K562 (cell line): Measurements from ENCODE around the gene GANAB. TPM values are rescaled to one million over a fixed set of nuclear protein-coding genes. Genes with fewer than 3 reads are reported as not detected.
A peak's percentile ranks its signal among the peaks of the same experiment; 100 is the strongest.

ENCODE experiments used
- GABPB2 ChIP-seq: fragments of 250-450 bp; sonication (Bioruptor Pico); conservative IDR thresholded peaks from 2 replicates; pipeline ENCODE4 v1.5.1; 2021; ENCODE audit warnings: mild to moderate bottlenecking
- GATAD2A ChIP-seq: fragments of 450-650 bp; IDR thresholded peaks from 2 replicates; pipeline ENCODE4 v1.6.1; 2017
- KAT2B ChIP-seq: IDR thresholded peaks from one replicate; pipeline ENCODE4 v1.6.1; 2012; ENCODE audit warnings: low read depth, mild to moderate bottlenecking, control low read depth, inconsistent platforms, low read length, moderate library complexity
- KAT7 ChIP-seq: sonication (generic); formaldehyde crosslinking; IDR thresholded peaks from 2 replicates; pipeline ENCODE4 v1.8.0; 2022; ENCODE audit warnings: missing genetic modification reagents, mild to moderate bottlenecking, borderline replicate concordance
- KAT8 ChIP-seq: fragments of 450-650 bp; IDR thresholded peaks from 2 replicates; pipeline ENCODE4 v1.6.1; 2016; ENCODE audit warnings: low read depth, mild to moderate bottlenecking
- LCOR ChIP-seq: sonication (generic); formaldehyde crosslinking; IDR thresholded peaks from 2 replicates; pipeline ENCODE4 v1.8.0; 2022; ENCODE audit warnings: mild to moderate bottlenecking, missing genetic modification reagents
- MCM5 ChIP-seq: fragments of 450-650 bp; IDR thresholded peaks from 2 replicates; pipeline ENCODE4 v1.6.1; 2016; ENCODE audit warnings: low read depth
- MEIS2 ChIP-seq: fragments of 450-650 bp; IDR thresholded peaks from 2 replicates; pipeline ENCODE4 v1.6.1; 2014; ENCODE audit warnings: mild to moderate bottlenecking; ENCODE audit not compliant: partially characterized antibody
- NR2C2 ChIP-seq, 2 experiments: fragments of 200-800 bp in 1 of 2; sonication (Bioruptor generic) in 1 of 2; sonication (generic) in 1 of 2; formaldehyde crosslinking in 1 of 2; IDR thresholded peaks; 2 replicates each; pipeline versions ENCODE4 v1.6.1 to v1.8.0; 2016 to 2022; ENCODE audit warnings: mild to moderate bottlenecking in 1 of 2, missing compliant biosample characterization in 1 of 2, missing genetic modification characterization in 1 of 2, missing genetic modification reagents in 1 of 2
- PTTG1 ChIP-seq: fragments of 450-650 bp; IDR thresholded peaks from 2 replicates; pipeline ENCODE4 v1.6.1; 2016; ENCODE audit warnings: low read depth, mild to moderate bottlenecking, missing genetic modification characterization, missing compliant biosample characterization
- RAD21 ChIP-seq, 2 experiments: fragments of 250-450 bp in 1 of 2; fragments of 450-650 bp in 1 of 2; sonication (Bioruptor Pico) in 1 of 2; formaldehyde crosslinking in 1 of 2; IDR thresholded peaks in 1 of 2; conservative IDR thresholded peaks in 1 of 2; 2 replicates each; pipeline versions ENCODE4 v1.4.0 to v1.8.0; 2020 to 2022; ENCODE audit warnings: mild to moderate bottlenecking in 2 of 2, moderate library complexity in 1 of 2
- SIN3B ChIP-seq: fragments of 450-650 bp; IDR thresholded peaks from 2 replicates; pipeline ENCODE4 v1.6.1; 2017; ENCODE audit warnings: low read depth, mild to moderate bottlenecking, moderate library complexity
- SIRT6 ChIP-seq: IDR thresholded peaks from one replicate; pipeline ENCODE4 v1.6.1; 2012; ENCODE audit warnings: low read depth, mild to moderate bottlenecking, control low read depth, inconsistent platforms, low read length, moderate library complexity
- ZNF583 ChIP-seq: fragments of 250-450 bp; sonication (Bioruptor Pico); IDR thresholded peaks from 2 replicates; pipeline ENCODE4 v1.4.0; 2020
- polyA plus RNA-seq, 8 experiments: library from polyadenylated mRNA; depleted of rRNA in 4 of 8; stranded (reverse) in 5 of 8; unstranded in 3 of 8; fragments of >200 nt; fragmentation: Nextera tagmentation in 2 of 8; fragmentation: Illumina TruSeq in 1 of 8; extraction: Ambion mirVana in 2 of 8; extraction: Trizol in 1 of 8; gene quantifications; 2 replicates each; pipeline versions ENCODE4 v1.2.1 to v1.2.3, GENCODE V29; 2011 to 2014; ENCODE audit warnings: inconsistent platforms in 1 of 8, missing spikeins in 1 of 8
- total RNA-seq, 7 experiments: library from RNA; depleted of rRNA in 6 of 7; stranded (reverse); fragments of >200 nt in 6 of 7; fragmentation: Illumina TruSeq in 2 of 7; extraction: Trizol in 2 of 7; gene quantifications; 2 replicates each; pipeline versions ENCODE4 v1.2.1 to v1.2.3, GENCODE V29; 2011 to 2021; ENCODE audit warnings: low replicate concordance in 1 of 7
- TF ChIP-seq, protein P1 (sequence below): fragments of 250-450 bp; sonication (Bioruptor Pico); IDR thresholded peaks from 2 replicates; pipeline ENCODE4 v1.4.0; 2020; ENCODE audit warnings: mild to moderate bottlenecking
- TF ChIP-seq, protein P2 (sequence below): fragments of 250-450 bp; sonication (Bioruptor Pico); IDR thresholded peaks from 2 replicates; pipeline ENCODE4 v1.8.0; 2021; ENCODE audit warnings: borderline replicate concordance, mild to moderate bottlenecking, moderate library complexity; ENCODE audit not compliant: poor library complexity, severe bottlenecking
- TF ChIP-seq, protein P3 (sequence below): IDR thresholded peaks from 3 replicates; pipeline ENCODE4 v1.6.1; 2011; ENCODE audit warnings: borderline replicate concordance, mild to moderate bottlenecking, moderate library complexity; ENCODE audit not compliant: insufficient read length; ENCODE audit errors: extremely low read depth
- TF ChIP-seq, protein P4 (sequence below): fragments of 150-350 bp; conservative IDR thresholded peaks from 2 replicates; pipeline ENCODE4 v1.6.1; 2014; ENCODE audit warnings: low read length

GANAB gene
- total and polyA plus RNA-seq, 9 of the 15 experiments (the other 6 are each of a cell fraction or from before 2014, with no cell fraction given): 6.5 to 284 (median 161) TPM

DNA sequence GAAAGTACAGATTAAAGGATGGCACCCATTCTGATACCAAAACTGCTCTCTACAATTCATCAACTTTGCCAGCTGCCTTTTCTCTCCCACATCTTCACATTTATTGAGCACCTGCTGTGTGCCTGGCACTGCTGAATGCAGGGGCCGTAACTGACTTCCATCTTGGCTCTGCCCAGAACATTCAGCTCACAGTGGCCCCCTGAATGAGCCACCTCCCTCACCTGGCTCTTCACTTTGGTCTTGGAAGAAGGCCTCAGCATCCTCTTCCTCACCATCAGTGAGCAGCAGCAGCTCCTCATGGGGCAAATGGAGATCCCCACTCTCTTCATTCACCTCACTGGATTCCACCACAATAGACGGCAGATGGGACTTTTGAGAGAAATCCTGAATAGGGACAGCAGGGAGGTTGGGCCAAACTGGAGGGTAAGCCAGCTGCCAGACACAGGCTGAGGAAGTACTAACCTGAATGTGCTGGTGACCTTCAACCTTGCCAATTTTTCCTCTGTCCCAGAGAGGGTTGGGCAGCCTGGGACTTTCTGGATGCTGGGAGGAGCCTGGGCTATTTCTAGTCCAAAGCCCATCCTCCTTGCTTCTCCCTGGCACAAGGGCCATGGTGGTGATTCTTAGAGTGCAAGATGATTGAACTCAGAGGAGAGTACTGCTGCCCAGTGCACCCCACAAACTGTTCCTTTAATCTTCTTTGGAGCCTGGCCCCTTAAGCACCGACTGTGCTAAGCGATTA is 23.2 kb upstream of the GANAB start (continued):
- TF ChIP-seq, protein P1, sequence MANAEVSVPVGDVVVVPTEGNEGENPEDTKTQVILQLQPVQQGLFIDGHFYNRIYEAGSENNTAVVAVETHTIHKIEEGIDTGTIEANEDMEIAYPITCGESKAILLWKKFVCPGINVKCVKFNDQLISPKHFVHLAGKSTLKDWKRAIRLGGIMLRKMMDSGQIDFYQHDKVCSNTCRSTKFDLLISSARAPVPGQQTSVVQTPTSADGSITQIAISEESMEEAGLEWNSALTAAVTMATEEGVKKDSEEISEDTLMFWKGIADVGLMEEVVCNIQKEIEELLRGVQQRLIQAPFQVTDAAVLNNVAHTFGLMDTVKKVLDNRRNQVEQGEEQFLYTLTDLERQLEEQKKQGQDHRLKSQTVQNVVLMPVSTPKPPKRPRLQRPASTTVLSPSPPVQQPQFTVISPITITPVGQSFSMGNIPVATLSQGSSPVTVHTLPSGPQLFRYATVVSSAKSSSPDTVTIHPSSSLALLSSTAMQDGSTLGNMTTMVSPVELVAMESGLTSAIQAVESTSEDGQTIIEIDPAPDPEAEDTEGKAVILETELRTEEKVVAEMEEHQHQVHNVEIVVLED (CRISPR knock-in tag): no peak
- TF ChIP-seq KAT7 (CRISPR knock-in tag) (no peak), ZNF583 (no peak), NR2C2 (CRISPR knock-in tag; IDR thresholded peaks at IDR 0.05) (no peak), NR2C2 (tag; IDR thresholded peaks at IDR 0.05) (peak; percentile 61; the same call in 1 of the 2 replicates), MCM5 (no peak), KAT2B (no peak), PTTG1 (no peak), GATAD2A (no peak), RAD21 (CRISPR knock-in tag; conservative IDR thresholded peaks at IDR 0.05 in 1 of 2, IDR thresholded peaks at IDR 0.05 in 1 of 2) (no peak), SIN3B (no peak), KAT8 (no peak), MEIS2 (no peak), GABPB2 (CRISPR knock-in tag) (no peak), SIRT6 (no peak), LCOR (CRISPR knock-in tag) (no peak)
- TF ChIP-seq, protein P2, sequence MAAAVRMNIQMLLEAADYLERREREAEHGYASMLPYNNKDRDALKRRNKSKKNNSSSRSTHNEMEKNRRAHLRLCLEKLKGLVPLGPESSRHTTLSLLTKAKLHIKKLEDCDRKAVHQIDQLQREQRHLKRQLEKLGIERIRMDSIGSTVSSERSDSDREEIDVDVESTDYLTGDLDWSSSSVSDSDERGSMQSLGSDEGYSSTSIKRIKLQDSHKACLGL (CRISPR knock-in tag): no peak
- TF ChIP-seq, protein P3, sequence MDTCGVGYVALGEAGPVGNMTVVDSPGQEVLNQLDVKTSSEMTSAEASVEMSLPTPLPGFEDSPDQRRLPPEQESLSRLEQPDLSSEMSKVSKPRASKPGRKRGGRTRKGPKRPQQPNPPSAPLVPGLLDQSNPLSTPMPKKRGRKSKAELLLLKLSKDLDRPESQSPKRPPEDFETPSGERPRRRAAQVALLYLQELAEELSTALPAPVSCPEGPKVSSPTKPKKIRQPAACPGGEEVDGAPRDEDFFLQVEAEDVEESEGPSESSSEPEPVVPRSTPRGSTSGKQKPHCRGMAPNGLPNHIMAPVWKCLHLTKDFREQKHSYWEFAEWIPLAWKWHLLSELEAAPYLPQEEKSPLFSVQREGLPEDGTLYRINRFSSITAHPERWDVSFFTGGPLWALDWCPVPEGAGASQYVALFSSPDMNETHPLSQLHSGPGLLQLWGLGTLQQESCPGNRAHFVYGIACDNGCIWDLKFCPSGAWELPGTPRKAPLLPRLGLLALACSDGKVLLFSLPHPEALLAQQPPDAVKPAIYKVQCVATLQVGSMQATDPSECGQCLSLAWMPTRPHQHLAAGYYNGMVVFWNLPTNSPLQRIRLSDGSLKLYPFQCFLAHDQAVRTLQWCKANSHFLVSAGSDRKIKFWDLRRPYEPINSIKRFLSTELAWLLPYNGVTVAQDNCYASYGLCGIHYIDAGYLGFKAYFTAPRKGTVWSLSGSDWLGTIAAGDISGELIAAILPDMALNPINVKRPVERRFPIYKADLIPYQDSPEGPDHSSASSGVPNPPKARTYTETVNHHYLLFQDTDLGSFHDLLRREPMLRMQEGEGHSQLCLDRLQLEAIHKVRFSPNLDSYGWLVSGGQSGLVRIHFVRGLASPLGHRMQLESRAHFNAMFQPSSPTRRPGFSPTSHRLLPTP: no peak
- TF ChIP-seq, protein P4, sequence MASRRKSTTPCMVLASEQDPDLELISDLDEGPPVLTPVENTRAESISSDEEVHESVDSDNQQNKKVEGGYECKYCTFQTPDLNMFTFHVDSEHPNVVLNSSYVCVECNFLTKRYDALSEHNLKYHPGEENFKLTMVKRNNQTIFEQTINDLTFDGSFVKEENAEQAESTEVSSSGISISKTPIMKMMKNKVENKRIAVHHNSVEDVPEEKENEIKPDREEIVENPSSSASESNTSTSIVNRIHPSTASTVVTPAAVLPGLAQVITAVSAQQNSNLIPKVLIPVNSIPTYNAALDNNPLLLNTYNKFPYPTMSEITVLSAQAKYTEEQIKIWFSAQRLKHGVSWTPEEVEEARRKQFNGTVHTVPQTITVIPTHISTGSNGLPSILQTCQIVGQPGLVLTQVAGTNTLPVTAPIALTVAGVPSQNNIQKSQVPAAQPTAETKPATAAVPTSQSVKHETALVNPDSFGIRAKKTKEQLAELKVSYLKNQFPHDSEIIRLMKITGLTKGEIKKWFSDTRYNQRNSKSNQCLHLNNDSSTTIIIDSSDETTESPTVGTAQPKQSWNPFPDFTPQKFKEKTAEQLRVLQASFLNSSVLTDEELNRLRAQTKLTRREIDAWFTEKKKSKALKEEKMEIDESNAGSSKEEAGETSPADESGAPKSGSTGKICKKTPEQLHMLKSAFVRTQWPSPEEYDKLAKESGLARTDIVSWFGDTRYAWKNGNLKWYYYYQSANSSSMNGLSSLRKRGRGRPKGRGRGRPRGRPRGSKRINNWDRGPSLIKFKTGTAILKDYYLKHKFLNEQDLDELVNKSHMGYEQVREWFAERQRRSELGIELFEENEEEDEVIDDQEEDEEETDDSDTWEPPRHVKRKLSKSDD: no peak
